Cardiac septum (tissue), 1 donor: Measurements from ENCODE around the gene SGPL1. TPM values are rescaled to one million over a fixed set of nuclear protein-coding genes. Genes with fewer than 3 reads are reported as not detected.

Source experiments
- DNase-seq: peaks from one replicate; pipeline ENCODE4 v3.0.0-alpha.2; 2020; ENCODE audit warnings: low spot score
- intact Hi-C: fragments of 100-400 bp; cut with DNase I; formaldehyde crosslinking; loops from one replicate; pipeline ENCODE4 v1.14.0; 2022
- total RNA-seq: library from RNA; stranded (reverse); fragmentation: NEBNext Ultra II Directional; extraction: Animal tissue kit (Norgen Biotek cat#: 25700); gene quantifications from one replicate; pipeline ENCODE4 v1.2.1, GENCODE V29; 2021
- donor health status: DM: no; HTN: no; CAD: no.

The SGPL1 gene
- total RNA-seq, 1 donor from 2014 or later, result 17.3 TPM

DNA sequence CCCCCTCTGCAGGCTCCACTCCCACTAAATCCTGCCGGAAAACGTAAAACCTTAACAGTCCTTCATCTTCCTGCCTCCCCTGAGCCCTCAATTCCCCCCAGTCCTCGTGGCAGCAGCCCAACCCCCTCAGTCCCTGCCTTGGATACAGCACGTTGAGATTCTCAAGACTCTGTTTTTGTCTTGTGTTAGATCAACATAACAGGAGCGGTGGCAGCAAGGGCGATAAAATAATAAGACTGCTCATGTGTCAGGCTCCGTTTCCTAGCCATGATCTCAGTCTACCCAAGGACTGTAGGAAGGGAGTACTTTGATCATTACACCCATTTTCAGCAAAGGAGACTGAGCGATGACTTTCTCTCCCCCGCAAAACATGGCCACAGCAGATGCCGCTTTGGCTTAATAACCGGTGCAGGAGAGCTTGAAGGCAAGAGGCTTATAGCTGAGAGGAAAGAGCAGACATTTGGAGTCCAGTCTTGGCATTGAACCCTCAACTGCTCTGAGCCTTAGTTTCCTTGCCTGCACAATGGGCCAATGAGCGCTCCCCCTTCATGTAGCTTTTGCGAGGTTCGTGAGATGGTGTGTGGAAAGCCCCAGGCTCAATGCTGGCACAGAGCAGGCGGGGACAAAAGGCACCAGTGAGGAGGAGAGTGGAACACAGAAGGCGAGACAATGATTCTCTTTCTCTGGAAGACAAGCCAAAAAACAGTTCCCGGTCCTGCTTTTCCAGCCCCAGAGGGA lies 114.7 kb downstream of the SGPL1 start:
- DNase-seq, result no peak
- intact Hi-C loops, result no loop called here

Other genes with a start within 250 kb of the SGPL1 start
- gene PRF1, start 213.2 kb upstream of the SGPL1 start, total RNA-seq, result 1.2 TPM
- 0.81 TPM for gene ADAMTS14, start 143.4 kb upstream of the SGPL1 start, total RNA-seq
- not detected for gene TBATA, start 30.6 kb upstream of the SGPL1 start, total RNA-seq
- gene PCBD1, start 72.6 kb downstream of the SGPL1 start, total RNA-seq, result 121 TPM